NCI-H2029 treated with DMSO at 0.1 percent for 48 hours (cell line): ENCODE results near the gene HECTD3.
"Not testable (repeated sequence)": the region's sequence is repeated elsewhere in the genome, so short reads cannot be mapped to it uniquely, and the experiment has no call there.

Experiments
- DNase-seq: peaks from one replicate; lab custom pipeline; 2025; lab: John Stamatoyannopoulos, UW

The HECTD3 gene

DNA sequence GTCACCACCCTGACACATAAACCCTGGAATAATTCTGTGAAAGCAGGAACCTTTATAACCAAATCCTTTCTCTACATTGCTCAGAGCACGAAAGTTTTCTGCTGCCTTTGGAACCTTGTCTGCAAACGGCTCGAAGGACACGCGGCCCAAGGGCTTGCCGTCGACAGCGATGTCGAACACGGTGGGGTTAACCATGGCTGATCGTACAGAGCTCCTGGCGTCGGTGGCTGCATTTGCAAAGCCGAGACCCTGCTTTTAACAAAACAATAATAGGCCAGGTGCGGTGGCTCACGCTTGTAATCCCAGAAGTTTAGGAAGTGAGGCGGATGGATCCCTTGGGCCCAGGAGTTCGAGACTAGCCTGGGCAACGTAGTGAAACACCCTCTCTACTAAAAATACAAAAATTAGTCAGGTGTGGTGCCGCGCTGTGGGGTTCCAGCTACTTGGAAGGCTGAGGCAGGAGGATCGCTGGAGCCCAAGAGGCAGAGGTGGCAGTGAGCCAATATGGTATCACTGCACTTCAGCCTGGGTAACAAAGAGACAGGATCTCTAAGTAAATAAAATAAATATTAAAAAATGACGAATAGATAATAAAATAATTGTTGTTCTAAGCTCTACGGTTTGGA is 22.5 kb downstream of the HECTD3 start:
- peak; percentile 38 for DNase-seq

DNA sequence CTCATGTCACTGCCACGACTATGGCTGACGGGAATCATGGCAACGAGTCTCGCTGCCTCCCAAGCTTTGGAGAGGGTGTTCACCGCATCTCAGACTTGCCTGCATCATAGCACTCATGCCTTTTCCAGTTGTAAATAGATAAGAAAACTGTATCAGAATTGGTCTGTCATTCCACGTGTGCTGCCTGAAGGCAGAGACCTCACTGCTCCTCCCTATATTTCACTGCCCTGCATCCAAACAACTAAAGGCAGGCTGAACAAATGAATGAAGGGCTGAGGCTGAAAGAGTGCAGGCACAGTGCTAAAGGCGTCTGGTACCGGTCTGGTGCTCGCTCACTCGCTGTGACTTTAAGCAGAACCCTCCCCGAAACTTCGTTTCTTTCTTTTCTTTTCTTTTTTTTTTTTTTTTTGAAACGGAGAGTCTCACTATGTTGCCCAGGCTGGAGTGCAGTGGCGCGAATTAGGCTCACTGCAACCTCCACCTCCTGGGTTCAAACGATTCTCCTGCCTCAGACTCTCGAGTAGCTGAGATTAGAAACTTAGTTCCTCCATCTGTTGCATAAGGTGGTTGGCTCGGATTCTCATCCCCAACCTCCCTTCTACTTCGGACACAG is 25.3 kb downstream of the HECTD3 start:
- DNase-seq: no peak

DNA sequence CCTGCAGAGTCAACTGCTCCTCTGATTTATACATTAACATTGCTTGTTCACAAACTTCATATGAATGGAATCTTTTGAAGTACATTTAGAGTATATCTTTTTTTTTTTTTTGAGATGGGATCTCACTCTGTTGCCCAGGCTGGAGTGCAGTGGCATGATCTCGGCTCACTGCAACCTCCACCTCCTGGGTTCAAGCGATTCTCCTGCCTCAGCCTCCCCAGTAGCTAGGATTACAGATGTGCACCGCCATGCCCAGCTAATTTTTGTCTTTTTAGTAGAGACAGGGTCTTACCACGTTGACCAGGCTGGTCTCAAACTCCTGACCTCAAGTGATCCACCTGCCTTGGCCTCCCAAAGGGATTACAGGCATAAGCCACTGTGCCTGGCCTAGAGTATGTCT is 33.8 kb downstream of the HECTD3 start:
- not testable (repeated sequence) for DNase-seq

- no peak for DNase-seq
Observed at GRCh38 chr1:44976252-44976651, 34.9 kb downstream of the HECTD3 start.

- DNase-seq: no peak
Observed at GRCh38 chr1:44973645-44974044, 37.5 kb downstream of the HECTD3 start.

DNA sequence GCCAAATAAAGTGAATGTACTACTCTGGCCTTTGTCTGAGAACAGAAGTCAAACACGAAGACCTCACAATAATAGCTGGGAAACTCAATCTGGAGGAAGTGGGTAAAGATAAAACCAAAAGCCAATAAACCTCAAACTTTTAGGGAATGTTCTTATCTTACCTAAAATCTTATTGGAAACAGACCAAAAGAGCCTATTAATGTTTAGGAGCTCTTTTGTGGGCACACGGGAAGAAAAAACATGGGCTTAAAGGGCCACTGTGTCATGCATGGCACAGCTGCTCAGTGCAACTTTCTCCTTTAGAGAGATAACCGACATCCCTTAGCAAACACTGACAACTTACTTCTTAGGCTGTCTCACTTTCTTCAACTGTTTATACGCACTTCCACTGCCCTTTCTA is 40.8 kb downstream of the HECTD3 start:
- no peak for DNase-seq

DNA sequence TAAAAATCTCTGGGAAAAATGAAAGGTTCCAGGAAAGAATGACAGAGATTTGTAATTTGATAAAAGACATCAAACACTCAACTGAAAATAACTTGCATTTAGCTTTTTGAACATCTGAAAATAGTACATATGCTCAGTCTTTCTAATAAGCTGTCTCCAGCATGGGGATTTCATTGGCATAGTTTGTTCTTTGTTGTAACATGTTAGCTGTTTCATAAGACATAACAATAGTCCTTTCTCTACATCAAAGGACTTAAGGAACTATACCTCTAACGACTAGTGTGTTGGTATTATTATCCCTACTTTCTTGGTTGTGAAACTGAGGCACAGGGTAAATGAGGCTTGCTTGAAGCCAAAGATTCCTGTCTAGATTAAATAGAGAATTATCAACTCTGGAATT is 46.7 kb downstream of the HECTD3 start:
- no peak for DNase-seq

DNA sequence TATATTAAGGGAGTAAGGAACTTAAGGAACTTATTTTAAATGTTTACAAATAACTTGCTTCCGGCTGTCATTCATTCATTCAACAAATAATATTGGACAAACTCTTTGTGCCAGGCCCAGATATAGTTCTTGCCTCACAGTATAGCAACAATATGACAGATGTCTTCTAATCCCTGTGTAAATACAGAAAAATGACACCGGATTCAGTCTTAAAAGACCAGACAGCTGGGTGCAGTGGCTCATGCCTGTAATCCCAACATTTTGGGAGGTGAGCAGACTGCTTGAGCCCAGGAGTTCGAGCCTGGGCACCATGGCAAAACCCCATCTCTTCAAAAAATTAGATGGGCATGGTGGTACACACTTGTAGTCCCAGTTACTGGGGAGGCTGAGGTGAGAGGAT is 48.4 kb downstream of the HECTD3 start:
- DNase-seq: peak; percentile 61

- DNase-seq: not testable (repeated sequence)
Observed at GRCh38 chr1:44962022-44962421, 49.1 kb downstream of the HECTD3 start.

GRCh38 chr1:44957566-44957965 is 53.6 kb downstream of the HECTD3 start:
- not testable (repeated sequence) for DNase-seq

DNA sequence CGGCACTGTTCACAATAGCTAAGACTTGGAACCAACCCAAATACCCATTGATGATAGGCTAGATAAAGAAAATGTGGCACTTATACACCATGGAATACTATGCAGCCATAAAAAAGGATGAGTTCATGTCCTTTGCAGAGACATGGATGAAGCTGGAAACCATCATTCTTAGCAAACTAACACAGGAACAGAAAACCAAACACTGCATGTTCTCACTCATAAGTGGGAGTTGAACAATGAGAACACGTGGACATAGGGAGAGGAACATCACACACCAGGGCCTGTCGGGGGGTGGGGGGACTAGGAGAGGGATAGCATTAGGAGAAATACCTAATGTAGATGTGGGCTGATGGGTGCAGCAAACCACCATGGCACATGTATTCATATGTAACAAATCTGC is 55.0 kb downstream of the HECTD3 start:
- DNase-seq: not testable (repeated sequence)
